Effector CD8-positive, alpha-beta T cell (primary cell): ENCODE data around the gene COL13A1.

Experiments
- DNase-seq: peaks from one replicate; lab custom pipeline; 2025; lab: John Stamatoyannopoulos, UW

Gene COL13A1

DNA sequence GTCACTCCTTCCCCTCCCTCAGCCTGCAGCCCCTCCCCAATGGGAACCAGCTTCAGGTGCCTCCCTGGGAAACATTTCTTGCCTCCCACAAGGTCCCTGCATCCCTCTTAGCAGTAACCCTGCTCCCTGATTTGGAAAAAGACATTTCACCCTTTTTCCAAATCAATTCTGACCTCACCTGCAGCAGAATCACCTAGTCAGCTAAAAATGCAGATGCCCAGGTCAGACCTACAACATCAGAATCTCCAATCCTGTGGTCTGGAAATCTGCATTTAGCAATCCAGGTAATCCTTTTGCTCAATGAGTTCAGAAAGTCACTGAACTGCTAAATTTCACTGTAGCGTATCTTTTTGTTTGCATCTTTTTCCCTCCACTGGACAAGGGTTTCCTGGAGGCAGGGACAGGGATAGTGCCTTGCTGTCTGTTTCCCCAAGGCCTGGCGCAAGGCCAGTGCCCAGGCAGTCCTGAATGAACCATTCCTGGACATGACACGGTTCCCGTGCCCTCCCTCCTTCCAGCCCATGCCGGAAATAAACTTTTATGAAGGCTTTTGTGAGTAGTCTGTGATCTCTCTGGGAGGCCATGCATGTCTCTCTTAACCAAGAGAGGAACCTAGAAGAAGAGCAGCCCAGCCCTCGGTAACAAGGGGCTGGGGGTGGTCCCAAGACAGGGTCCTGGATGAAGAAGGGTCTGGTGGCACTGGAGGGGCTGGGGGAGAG, 44.0 kb downstream of the COL13A1 start:
- no peak for DNase-seq

DNA sequence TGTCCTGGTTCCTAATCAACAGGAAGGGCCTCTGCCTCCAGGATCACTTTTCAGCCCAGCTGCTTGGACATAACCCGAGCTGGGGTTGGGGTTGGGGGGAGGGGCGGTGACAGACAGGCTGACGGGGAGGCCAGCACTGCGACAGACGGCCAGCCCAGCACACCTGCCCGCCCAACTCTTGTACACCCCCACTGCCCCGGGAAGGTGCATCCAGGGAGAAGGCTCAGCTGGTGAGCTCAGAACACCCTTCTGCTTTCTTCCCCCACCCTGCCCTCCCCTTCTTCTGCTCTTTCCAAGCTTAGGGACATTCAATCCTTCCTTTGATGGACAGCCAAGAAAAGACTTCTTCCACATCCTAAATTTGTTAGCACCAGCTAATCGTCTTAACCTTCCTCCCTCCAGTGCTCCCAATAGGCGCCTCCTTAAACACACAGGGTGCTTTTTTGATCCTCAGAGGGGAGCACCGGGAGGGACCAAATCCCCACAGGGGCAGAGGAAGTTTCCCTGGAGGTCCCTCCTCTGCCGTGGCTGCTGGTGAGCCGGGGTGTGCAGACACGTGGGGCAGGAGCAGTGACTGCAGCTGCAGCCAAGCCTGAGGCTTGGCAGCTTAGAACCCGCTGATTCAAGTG, 44.7 kb downstream of the COL13A1 start:
- DNase-seq = no peak

DNA sequence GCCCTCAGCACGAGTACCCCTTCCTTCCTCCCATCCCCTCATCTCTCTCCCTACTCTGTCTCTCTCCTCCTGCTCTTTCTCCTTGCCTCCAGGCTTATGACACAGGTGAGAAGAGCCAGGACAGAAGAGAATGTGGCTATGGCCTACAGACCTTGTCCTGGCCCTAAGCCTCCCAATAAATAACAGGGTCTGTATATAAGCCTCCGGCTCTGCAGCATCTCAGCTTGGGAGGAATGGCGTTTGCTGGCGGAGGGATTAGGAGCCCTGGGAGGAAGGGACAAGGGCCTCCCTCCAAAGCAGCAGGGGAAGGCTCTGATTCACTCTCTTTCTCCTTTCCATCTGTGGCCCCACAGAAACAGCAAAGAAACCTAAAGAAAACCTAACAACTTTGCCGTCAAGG, 45.8 kb downstream of the COL13A1 start:
- DNase-seq = no peak

- DNase-seq = no peak
These were observed 46.2 kb downstream of the COL13A1 start for GRCh38 chr10:69847883-69848282.

- no peak for DNase-seq
These were observed 46.7 kb downstream of the COL13A1 start for GRCh38 chr10:69848454-69848853.

- no peak for DNase-seq
These were observed 48.1 kb downstream of the COL13A1 start for GRCh38 chr10:69849825-69850224.

GRCh38 chr10:69850440-69850839, 48.7 kb downstream of the COL13A1 start:
- no peak for DNase-seq

GRCh38 chr10:69851306-69851705, 49.6 kb downstream of the COL13A1 start:
- DNase-seq = no peak

GRCh38 chr10:69853064-69853463, 51.4 kb downstream of the COL13A1 start:
- no peak for DNase-seq

GRCh38 chr10:69854511-69855345, 53.0 kb downstream of the COL13A1 start:
- DNase-seq = no peak

- DNase-seq = no peak
These were observed 53.8 kb downstream of the COL13A1 start for GRCh38 chr10:69855346-69856111.

DNA sequence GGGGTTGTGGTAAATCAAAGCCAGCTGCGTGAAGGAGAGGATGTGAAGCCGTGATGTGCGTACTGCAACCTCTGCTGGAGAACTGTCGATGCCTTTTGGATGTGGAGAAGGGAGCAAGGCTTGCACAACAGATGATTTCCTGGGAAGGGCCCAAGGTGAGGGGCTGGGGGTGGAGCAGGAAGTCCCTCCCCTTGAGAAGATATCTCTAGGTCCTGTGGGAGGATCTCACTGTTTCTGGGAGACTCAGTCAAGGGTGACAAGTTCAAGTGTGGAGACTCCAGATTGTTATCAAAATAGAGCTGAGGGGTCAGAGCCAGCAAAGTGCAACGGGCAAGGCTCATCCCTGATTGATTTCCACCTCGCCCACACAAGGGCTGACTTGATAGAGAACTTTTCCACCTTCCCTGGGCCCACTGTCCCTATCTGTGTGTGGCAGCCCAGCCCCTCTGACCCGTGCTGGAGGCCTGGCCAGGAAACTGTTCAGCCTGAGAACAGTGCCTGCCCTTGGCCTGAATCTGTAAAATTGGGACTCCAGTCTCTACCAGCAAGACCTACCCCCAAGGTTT, 55.0 kb downstream of the COL13A1 start:
- no peak for DNase-seq

DNA sequence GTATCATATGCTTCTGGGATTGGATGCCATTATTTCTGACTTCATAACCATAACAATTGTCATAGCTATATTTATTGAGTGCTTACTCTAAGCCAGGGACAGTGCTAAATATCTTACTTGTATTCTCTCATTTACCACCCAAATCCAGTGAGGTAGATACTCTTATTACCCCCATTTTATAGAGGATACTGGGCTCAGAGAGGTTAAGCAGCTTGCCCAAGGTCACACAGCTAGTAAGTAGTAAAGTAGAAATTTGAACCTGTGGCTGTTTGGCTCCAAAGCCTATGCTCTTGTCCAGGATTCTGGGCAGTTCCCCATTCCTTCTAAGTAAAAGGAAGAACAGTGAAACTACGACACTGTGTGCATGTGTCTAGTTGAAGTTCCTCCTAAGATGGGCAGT, 56.5 kb downstream of the COL13A1 start:
- DNase-seq = no peak

DNA sequence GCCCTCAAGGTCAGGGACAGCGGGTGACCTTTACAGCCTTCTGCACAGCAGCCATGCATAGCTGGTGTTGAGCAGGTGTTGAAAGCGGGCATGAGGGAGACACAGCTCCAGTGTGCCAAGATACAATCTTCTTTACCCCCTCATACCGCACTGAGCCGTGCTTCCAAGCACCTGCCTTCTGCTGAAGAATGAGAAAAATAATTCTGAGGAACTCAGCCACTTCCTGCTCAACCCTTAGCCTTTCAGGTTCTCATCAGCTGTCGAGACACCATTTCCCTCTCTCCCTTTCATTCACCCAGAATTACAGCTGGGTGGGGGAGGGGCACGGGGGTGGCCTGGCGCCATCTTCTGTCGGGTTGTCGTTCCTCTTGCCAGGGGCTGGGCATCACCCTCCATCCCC, 58.6 kb downstream of the COL13A1 start:
- DNase-seq = no peak

DNA sequence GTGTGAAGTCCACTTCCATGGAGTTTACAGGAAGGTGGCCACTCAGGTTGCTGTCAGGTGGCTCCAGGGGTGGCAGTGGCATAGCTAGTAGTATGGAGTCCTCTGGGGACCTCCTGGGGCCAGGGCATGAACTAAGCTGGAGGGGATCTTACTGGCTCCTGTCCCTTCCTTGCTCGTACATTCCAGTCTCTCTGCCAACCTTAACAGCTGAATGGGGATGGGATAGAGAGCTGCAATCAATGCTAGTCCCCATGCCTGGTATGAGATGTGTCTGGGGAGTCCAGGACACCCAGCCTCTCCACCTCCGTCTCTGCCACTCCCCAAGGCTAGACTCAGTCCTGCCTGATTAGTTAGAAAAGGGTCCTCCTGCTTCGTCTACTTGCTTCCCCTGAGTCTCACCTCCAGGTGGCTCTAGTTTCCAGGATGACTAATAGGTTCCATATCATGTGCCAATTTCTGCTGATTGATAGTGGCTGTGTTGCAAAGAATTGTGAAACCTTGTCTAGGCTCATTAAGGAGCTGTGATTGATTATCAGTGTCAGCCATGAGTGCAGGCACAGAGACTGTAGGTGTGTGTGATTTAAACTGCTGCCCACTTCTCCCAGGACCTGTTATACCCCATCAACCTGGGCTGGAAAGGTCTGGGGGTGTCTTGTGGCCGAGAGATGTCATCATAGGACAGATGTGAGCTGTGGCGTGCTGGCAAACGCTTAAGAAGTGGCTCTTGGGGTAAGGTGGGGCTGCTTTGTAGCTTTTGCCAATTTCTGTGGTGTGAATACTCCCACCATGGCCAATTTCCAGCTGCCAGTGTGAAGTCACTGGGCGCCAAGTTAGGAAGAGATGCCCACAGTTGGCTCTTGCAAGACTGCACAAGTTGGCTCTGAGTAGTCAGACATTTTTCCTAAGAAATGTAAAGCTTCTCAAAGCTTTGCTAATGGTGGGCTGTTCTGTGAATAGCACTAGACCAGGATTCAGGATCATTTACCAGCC, 59.8 kb downstream of the COL13A1 start:
- DNase-seq = no peak

DNA sequence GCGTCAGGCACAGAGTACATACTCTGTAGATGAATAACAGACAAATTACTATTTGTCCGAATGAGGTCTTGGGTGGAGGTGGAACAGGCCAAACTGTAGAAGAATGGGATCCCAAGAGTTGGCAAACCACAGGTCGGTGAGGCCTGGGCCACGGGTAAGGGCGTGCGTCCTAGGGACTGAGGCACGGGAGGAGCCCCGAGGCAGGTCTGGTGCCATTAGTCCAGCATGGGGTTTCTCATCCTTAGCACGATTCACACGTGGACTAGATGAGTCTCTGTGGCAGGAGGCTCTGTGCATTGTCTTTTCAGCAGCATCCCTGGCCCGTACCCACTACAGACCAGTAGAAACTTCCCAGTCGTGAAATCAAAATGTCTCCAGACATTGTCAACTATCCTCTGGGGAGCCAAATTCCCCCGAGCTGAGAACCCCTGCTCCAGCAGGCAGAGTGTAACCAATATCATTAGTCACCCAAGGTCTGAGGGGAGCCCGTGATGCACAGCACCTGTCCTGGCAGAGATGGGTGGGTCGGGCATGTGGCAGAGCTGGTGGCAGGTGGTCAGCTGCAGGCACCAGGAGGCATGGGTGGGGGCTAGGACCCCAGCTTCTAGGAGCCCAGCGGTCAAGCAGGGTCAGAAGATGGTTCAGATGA, 61.3 kb downstream of the COL13A1 start:
- no peak for DNase-seq

DNA sequence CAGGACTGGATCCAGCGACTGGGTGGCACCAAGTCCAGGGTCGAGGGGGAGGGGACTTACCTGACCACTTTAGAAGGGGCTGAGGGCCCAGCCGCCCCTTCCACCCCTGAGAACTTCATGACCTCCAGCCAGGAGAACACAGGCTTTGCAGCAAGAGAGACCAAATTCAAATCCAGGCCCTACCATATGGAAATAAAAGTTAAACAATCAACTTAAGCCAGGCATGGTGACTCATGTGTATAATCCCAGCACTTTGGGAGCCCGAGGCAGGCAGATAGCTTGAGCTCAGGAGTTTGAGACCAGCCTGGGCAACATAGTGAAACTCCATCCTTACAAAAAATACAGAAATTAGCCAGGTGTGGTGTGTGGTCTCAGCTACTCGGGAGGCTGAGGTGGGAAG, 61.9 kb downstream of the COL13A1 start:
- no peak for DNase-seq

- no peak for DNase-seq
These were observed 62.6 kb downstream of the COL13A1 start for GRCh38 chr10:69864321-69864720.

GRCh38 chr10:69865450-69865849, 63.7 kb downstream of the COL13A1 start:
- DNase-seq = no peak

DNA sequence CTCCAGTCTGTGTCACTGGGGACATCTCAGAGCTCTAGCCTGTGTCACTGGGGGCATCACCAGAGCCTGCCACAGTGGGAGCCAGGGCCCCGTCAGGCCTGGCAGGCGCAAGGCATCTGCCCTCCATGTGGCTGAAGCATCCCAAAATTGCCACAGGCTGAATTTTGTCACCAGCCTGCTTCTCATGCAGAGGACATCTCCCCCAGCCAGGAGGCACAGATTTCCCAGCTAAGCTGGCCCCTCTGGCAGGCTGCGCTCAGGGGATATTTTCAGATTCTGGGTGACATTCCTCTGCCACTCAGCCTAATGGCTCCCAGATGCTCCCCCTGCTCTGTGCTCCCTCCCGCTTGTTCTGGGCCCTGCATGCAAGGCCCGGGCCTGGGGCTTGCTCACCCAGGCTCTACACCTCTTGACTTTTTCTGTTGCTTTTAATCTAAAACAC, 64.6 kb downstream of the COL13A1 start:
- DNase-seq = no peak
